B cell (primary cell): ENCODE measurements around the gene PSMB2. TPM values are rescaled to one million over a fixed set of nuclear protein-coding genes. Genes with fewer than 3 reads are reported as not detected.

ENCODE experiments used
- ATAC-seq: fragments of 200-7000 bp; cut with Tn5 transposase; one replicate; pipeline ENCODE4 v1.10.0; 2021; ENCODE audit warnings: low read depth, mild to moderate bottlenecking, moderate number of reproducible peaks, moderate library complexity
- CTCF ChIA-PET: fragments of 350-600 bp; sonication (Branson Sonifier 250); formaldehyde crosslinking; loops from one replicate; lab custom pipeline; 2021; ENCODE audit warnings: antibody characterized with exemption, inconsistent platforms; lab: Charles Lee
- POLR2A ChIA-PET: fragments of 350-600 bp; sonication (Branson Sonifier 250); formaldehyde crosslinking; loops from one replicate; lab custom pipeline; 2021; ENCODE audit warnings: antibody characterized with exemption; lab: Charles Lee
- DNase-seq: peaks from one replicate; pipeline ENCODE4 v3.0.0; 2013
- H2AFZ ChIP-seq: 2 replicates; pipeline ENCODE4 v1.6.1; 2012; ENCODE audit warnings: mild to moderate bottlenecking, low read depth, low read length; ENCODE audit not compliant: insufficient read depth, poor library complexity, severe bottlenecking
- H3K27ac ChIP-seq, 2 donors: 1 replicate in 1 of 2; 2 replicates in 1 of 2; pipeline ENCODE4 v1.5.1; 2012 to 2013; ENCODE audit warnings: low read length in 2 of 2, mild to moderate bottlenecking in 2 of 2, moderate library complexity in 1 of 2
- H3K27me3 ChIP-seq, 4 experiments: fragments of 200-600 bp in 1 of 4; sonication (generic) in 1 of 4; replicated peaks in 1 of 4; 1 replicate in 2 of 4; 2 replicates in 2 of 4; pipeline versions ENCODE4 v1.6.1 to v1.7.0; 2013 to 2016; ENCODE audit warnings: low read length in 3 of 4, mild to moderate bottlenecking in 2 of 4, mixed read lengths in 1 of 4, moderate library complexity in 1 of 4; ENCODE audit not compliant: insufficient read depth in 4 of 4, control insufficient read depth in 3 of 4; ENCODE audit errors: control extremely low read depth in 1 of 4
- H3K36me3 ChIP-seq, 2 experiments: replicated peaks in 1 of 2; 1 replicate in 1 of 2; 2 replicates in 1 of 2; pipeline versions ENCODE4 v1.6.1 to v1.7.1; 2013; ENCODE audit warnings: low read length in 1 of 2; ENCODE audit not compliant: insufficient read depth in 2 of 2, control insufficient read depth in 1 of 2; ENCODE audit errors: control extremely low read depth in 1 of 2, extremely low read depth in 1 of 2
- H3K4me1 ChIP-seq, 2 donors: fragments of 200-600 bp in 1 of 2; sonication (generic) in 1 of 2; 1 replicate in 1 of 2; 2 replicates in 1 of 2; pipeline versions ENCODE4 v1.5.1 to v1.6.1; 2013 to 2017; ENCODE audit warnings: low read length in 2 of 2; ENCODE audit not compliant: control insufficient read depth in 2 of 2, insufficient read depth in 2 of 2
- H3K4me2 ChIP-seq: replicated peaks from 2 replicates; pipeline ENCODE3; 2012; ENCODE audit warnings: mild to moderate bottlenecking, low read depth, low read length; ENCODE audit not compliant: poor library complexity, severe bottlenecking
- H3K4me3 ChIP-seq, 5 experiments: fragments of 200-600 bp in 1 of 5; sonication (generic) in 1 of 5; 1 replicate in 3 of 5; 2 replicates in 2 of 5; pipeline versions ENCODE4 v1.5.1 to v1.7.0; 2011 to 2016; ENCODE audit warnings: low read length in 4 of 5, mild to moderate bottlenecking in 4 of 5, low read depth in 2 of 5, control low read depth in 1 of 5, moderate library complexity in 1 of 5; ENCODE audit not compliant: insufficient read depth in 1 of 5; ENCODE audit errors: control extremely low read depth in 1 of 5, extremely low read depth in 1 of 5
- H3K79me2 ChIP-seq: fragments of 200-600 bp; sonication (generic); one replicate; pipeline ENCODE4 v1.6.0; 2016; ENCODE audit warnings: low read length; ENCODE audit not compliant: control insufficient read depth, insufficient read depth
- H3K9ac ChIP-seq: fragments of 200-600 bp; sonication (generic); 2 replicates; pipeline ENCODE4 v1.6.1; 2017; ENCODE audit warnings: mild to moderate bottlenecking, low read length, moderate library complexity
- H3K9me3 ChIP-seq, 3 donors: one replicate each; pipeline versions ENCODE4 v1.6.1 to v1.7.1; 2013; ENCODE audit warnings: low read length in 2 of 3; ENCODE audit not compliant: control insufficient read depth in 2 of 3, insufficient read depth in 1 of 3; ENCODE audit errors: control extremely low read depth in 1 of 3
- H4K20me1 ChIP-seq: 2 replicates; pipeline ENCODE4 v1.6.0; 2012; ENCODE audit warnings: mild to moderate bottlenecking, low read length; ENCODE audit not compliant: insufficient read depth, control insufficient read depth, poor library complexity, severe bottlenecking
- H3K27ac Mint-ChIP-seq: one replicate; pipeline ENCODE4 v1.8.0; 2021; ENCODE audit warnings: mixed read lengths
- H3K27me3 Mint-ChIP-seq: one replicate; pipeline ENCODE4 v1.8.0; 2021; ENCODE audit warnings: mixed read lengths
- H3K4me1 Mint-ChIP-seq: one replicate; pipeline ENCODE4 v1.8.0; 2021; ENCODE audit warnings: mixed read lengths
- H3K4me3 Mint-ChIP-seq: one replicate; pipeline ENCODE4 v1.8.0; 2021; ENCODE audit warnings: mixed read lengths
- H3K9me3 Mint-ChIP-seq: one replicate; pipeline ENCODE4 v1.8.0; 2022; ENCODE audit warnings: mixed read lengths; ENCODE audit not compliant: insufficient read depth
- EZH2 ChIP-seq: IDR thresholded peaks from 2 replicates; pipeline ENCODE4 v1.6.1; 2012; ENCODE audit warnings: borderline replicate concordance, low read depth, mild to moderate bottlenecking, moderate library complexity, low read length; ENCODE audit not compliant: insufficient read depth, poor library complexity, severe bottlenecking
- WGBS: methylation state at CpG from one replicate; pipeline ENCODE4 v1.1.5; 2013; ENCODE audit warnings: missing lambda C conversion rate; ENCODE audit not compliant: insufficient coverage; 5-methylcytosine and 5-hydroxymethylcytosine counted together
- intact Hi-C: fragments of 100-400 bp; cut with micrococcal nuclease; formaldehyde crosslinking; loops from one replicate; pipeline ENCODE4 v1.10.0; 2022
- polyA plus RNA-seq: library from polyadenylated mRNA; depleted of rRNA; stranded (reverse); fragments of >200 nt; gene quantifications from 2 replicates; pipeline ENCODE4 v1.2.3, GENCODE V29; 2012
- total RNA-seq, 2 donors: library from RNA; stranded (reverse); fragments of 120-200 nt in 1 of 2; gene quantifications; 1 replicate in 1 of 2; 2 replicates in 1 of 2; pipeline versions ENCODE4 v1.2.3 to v1.2.4, GENCODE V29; 2013 to 2022
- TF ChIP-seq, protein P1 (sequence below): fragments of 200-600 bp; IDR thresholded peaks from one replicate; pipeline ENCODE4 v1.8.0; 2022; ENCODE audit warnings: antibody characterized with exemption, mild to moderate bottlenecking

The PSMB2 gene
- total and polyA plus RNA-seq, 2 donors (not counting 1 experiment from before 2014, with no cell fraction given), result 20.5 to 26.2 TPM

DNA sequence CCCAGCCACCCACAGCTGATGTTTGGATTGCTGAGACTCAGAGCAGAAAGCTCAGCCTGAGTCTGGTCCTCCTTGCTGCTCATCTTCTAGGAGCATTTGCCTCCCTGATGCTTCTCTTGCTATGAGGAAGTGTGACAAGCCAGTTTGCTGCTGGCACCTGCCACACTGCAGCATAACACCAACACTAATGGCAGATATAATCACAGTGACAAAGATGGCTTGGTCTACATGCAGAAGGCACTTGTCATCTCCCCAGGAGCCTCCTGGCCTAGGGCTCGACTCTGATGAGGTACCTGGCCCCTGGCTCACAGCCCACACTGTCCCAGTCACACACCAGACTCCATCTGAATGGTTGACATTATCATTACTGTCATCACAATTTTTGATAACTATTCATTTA, 13.9 kb upstream of the PSMB2 start:
- POLR2A ChIA-PET, result no interaction called here
- DNase-seq (no peak), ATAC-seq (no peak)
- H3K4me3 ChIP-seq, result no peak overlapping the region
- Mint-ChIP-seq H3K27me3 (peaks cover 24% of the 10 kb centered on the region), H3K9me3 (no peaks in the 10 kb centered on the region), H3K27ac (no peak overlapping the region), H3K4me1 (peaks cover 2% of the 10 kb centered on the region), H3K4me3 (no peak overlapping the region)
- H3K79me2 ChIP-seq, result no peaks in the 10 kb centered on the region
- 47% methylated on average over 1 of the region's 1 CpG for WGBS
- H2AFZ ChIP-seq, result no peak overlapping the region
- H4K20me1 ChIP-seq, result no peaks in the 10 kb centered on the region
- intact Hi-C loops, result no loop called here
- no peaks in the 10 kb centered on the region for H3K9me3 ChIP-seq
- no peak overlapping the region for H3K4me2 ChIP-seq
- TF ChIP-seq, protein P1, sequence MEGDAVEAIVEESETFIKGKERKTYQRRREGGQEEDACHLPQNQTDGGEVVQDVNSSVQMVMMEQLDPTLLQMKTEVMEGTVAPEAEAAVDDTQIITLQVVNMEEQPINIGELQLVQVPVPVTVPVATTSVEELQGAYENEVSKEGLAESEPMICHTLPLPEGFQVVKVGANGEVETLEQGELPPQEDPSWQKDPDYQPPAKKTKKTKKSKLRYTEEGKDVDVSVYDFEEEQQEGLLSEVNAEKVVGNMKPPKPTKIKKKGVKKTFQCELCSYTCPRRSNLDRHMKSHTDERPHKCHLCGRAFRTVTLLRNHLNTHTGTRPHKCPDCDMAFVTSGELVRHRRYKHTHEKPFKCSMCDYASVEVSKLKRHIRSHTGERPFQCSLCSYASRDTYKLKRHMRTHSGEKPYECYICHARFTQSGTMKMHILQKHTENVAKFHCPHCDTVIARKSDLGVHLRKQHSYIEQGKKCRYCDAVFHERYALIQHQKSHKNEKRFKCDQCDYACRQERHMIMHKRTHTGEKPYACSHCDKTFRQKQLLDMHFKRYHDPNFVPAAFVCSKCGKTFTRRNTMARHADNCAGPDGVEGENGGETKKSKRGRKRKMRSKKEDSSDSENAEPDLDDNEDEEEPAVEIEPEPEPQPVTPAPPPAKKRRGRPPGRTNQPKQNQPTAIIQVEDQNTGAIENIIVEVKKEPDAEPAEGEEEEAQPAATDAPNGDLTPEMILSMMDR, result no peak
- TF ChIP-seq EZH2, result no peak
- H3K27me3 ChIP-seq, result peaks cover 0 to 8% (median 3%) of the 10 kb centered on the region in 4 experiments
- H3K4me1 ChIP-seq, result no peaks in the 10 kb centered on the region
- no peak overlapping the region for H3K9ac ChIP-seq
- CTCF ChIA-PET, result no interaction called here
- no peak overlapping the region for H3K27ac ChIP-seq
- no peaks in the 10 kb centered on the region for H3K36me3 ChIP-seq

DNA sequence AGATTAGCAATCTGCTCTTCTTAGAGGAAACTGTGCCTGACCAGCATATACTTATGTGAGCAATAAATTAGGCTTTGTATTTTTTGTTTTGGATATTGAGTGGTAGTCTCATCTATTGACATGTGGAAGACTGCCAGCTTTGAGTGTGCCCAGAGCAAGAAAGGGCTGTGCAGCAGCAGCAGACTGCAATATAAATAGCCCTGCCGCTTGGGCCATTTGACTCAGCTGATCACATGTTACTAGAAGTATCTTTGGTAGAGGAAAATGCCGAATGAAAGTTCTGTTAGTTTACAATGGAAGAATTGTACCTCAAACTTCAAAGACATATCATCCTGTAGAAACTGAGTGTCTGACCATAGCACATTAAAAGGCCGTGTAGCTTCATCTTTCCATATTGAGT, 9.1 kb upstream of the PSMB2 start:
- intact Hi-C loops, result no loop called here
- Histone ChIP-seq H4K20me1 (no peaks in the 10 kb centered on the region), H3K9ac (no peak overlapping the region), H2AFZ (no peak overlapping the region), H3K27ac (no peak overlapping the region), H3K4me2 (no peak overlapping the region), H3K27me3 (peaks cover 0 to 14% (median 6%) of the 10 kb centered on the region in 4 experiments), H3K9me3 (no peaks in the 10 kb centered on the region), H3K4me3 (no peak overlapping the region), H3K79me2 (no peaks in the 10 kb centered on the region), H3K4me1 (no peaks in the 10 kb centered on the region), H3K36me3 (no peaks in the 10 kb centered on the region)
- no peaks in the 10 kb centered on the region for H3K9me3 Mint-ChIP-seq
- H3K4me1 Mint-ChIP-seq, result no peaks in the 10 kb centered on the region
- DNase-seq (no peak), ATAC-seq (no peak)
- CTCF ChIA-PET, result no interaction called here
- no peak for TF ChIP-seq EZH2
- TF ChIP-seq, protein P1, result no peak
- no peak overlapping the region for H3K4me3 Mint-ChIP-seq
- POLR2A ChIA-PET, result no interaction called here
- WGBS, result 80% methylated on average over 1 of the region's 3 CpGs
- no peak overlapping the region for H3K27ac Mint-ChIP-seq
- peaks cover 43% of the 10 kb centered on the region for H3K27me3 Mint-ChIP-seq
